ENCODE measurements around the gene PACSIN2. TPM values are rescaled to one million over a fixed set of nuclear protein-coding genes. Genes with fewer than 3 reads are reported as not detected.

The PACSIN2 gene
- total RNA-seq, 1 donor from 2014 or later, result 48.9 TPM

GRCh38 chr22:42931421-42932196, 83.3 kb downstream of the PACSIN2 start:
- ATAC-seq (ENCODE audit: low read depth), result peak; percentile 66

DNA sequence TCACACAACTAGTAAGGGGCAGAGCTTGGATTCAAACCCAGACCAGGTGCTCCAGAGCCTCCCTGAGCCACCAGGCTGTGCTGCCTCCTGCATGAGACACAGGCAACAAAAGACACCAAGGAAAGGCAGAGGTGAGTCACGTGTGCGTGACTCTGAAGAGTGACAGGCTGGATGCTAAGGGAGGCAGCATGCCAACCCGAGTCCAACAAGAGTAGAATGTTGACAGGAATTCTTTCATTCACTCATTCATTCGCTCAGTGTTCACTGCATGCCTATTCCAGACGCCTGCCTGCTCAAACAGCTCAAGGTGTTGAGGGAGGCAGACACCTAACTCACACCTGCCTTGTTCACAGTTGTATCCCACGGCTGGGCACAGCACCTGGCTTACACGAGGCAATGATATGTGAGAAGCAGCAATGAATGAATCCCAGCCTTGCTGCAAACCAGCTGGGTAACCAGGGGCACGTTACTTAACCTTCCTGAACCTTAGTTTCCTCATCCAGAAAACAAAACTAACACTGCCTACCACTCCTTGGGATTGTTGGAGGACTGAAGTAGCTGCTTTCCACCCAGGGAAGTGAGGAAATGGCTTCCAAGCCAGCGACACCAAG, 84.0 kb downstream of the PACSIN2 start:
- ChIA-PET CTCF (interaction anchor here (0.6 to 1.8 kb wide), 3 partner anchors 10 to 103 kb away, joined by 4 to 5 read pairs (median 4); no protein-coding TSS in a partner anchor), POLR2A (interaction anchor here (0.5 to 2.8 kb wide), 12 partner anchors 8 to 316 kb away, joined by 3 to 18 read pairs (median 8); partner anchors contain the start of genes PACSIN2 and POLDIP3)
- H3K9me3 Mint-ChIP-seq, result no peaks in the 10 kb centered on the region
- no peak for TF ChIP-seq CTCF (IDR thresholded peaks at IDR 0.05)
- peak overlapping the region; percentile 82 for H3K4me3 Mint-ChIP-seq
- peak; percentile 43 for DNase-seq
- intact Hi-C loops (cut with micrococcal nuclease), result loop anchor here (1.0 kb wide), 4 partner anchors 8 to 84 kb away; partner anchors contain the start of gene PACSIN2
- ATAC-seq (ENCODE audit: low read depth), result no peak
- peaks cover 1% of the 10 kb centered on the region for H3K36me3 Mint-ChIP-seq (ENCODE audit: low read depth)
- no peaks in the 10 kb centered on the region for H3K27me3 Mint-ChIP-seq
- H3K4me1 Mint-ChIP-seq, result peaks cover 93% of the 10 kb centered on the region
- H3K27ac Mint-ChIP-seq, result peak overlapping the region; percentile 98

More at GRCh38 chr22:42931421-42932196, 83.3 kb downstream of the PACSIN2 start:
- intact Hi-C loops (cut with micrococcal nuclease), result loop anchor here (1.0 kb wide), 5 partner anchors 8 to 84 kb away; partner anchors contain the start of genes ARFGAP3 and PACSIN2
- POLR2A ChIA-PET, result interaction anchor here (0.7 to 2.8 kb wide), 14 partner anchors 8 to 316 kb away, joined by 3 to 18 read pairs (median 6); partner anchors contain the start of genes PACSIN2 and POLDIP3
- TF ChIP-seq CTCF (IDR thresholded peaks at IDR 0.05), result no peak
- no peak for DNase-seq
- Mint-ChIP-seq H3K4me1 (peaks cover 91% of the 10 kb centered on the region), H3K9me3 (no peaks in the 10 kb centered on the region), H3K27ac (peak overlapping the region; percentile 98), H3K27me3 (no peaks in the 10 kb centered on the region), H3K36me3 (ENCODE audit: low read depth) (peaks cover 1% of the 10 kb centered on the region), H3K4me3 (peak overlapping the region; percentile 82)
- CTCF ChIA-PET, result interaction anchor here (0.6 to 1.3 kb wide), 2 partner anchors 11 to 102 kb away, joined by 4 to 5 read pairs; no protein-coding TSS in a partner anchor

DNA sequence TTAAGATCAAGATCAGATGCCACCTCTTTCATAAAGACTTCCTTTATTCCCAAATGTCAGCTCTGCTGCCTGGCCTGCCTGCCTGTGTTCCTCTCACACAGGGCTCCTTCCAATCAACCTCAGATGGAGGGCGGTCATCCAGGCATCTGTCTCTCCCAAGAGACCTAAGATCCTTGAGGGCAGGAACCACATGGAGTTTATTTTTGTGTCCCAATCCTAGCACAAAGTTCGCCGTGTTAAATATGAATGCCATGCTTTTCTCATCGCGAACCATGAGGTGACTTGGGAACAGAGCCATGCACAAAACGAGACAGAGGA, 85.2 kb downstream of the PACSIN2 start:
- intact Hi-C loops (cut with micrococcal nuclease), result no loop called here
- POLR2A ChIA-PET, result interaction anchor here (1.4 to 2.8 kb wide), 2 partner anchors 8 to 85 kb away, joined by 4 to 18 read pairs; partner anchors contain the start of gene PACSIN2
- Mint-ChIP-seq H3K4me1 (peaks cover 88% of the 10 kb centered on the region), H3K9me3 (no peaks in the 10 kb centered on the region), H3K27me3 (no peaks in the 10 kb centered on the region), H3K27ac (peak overlapping the region; percentile 98), H3K4me3 (peak overlapping the region; percentile 61), H3K36me3 (ENCODE audit: low read depth) (peaks cover 1% of the 10 kb centered on the region)
- TF ChIP-seq CTCF (IDR thresholded peaks at IDR 0.05), result no peak
- CTCF ChIA-PET, result interaction anchor here (1.8 kb wide), 1 partner anchor 84 kb away, joined by 4 read pairs; no protein-coding TSS in a partner anchor
- ATAC-seq (ENCODE audit: low read depth) (no peak), DNase-seq (no peak)

DNA sequence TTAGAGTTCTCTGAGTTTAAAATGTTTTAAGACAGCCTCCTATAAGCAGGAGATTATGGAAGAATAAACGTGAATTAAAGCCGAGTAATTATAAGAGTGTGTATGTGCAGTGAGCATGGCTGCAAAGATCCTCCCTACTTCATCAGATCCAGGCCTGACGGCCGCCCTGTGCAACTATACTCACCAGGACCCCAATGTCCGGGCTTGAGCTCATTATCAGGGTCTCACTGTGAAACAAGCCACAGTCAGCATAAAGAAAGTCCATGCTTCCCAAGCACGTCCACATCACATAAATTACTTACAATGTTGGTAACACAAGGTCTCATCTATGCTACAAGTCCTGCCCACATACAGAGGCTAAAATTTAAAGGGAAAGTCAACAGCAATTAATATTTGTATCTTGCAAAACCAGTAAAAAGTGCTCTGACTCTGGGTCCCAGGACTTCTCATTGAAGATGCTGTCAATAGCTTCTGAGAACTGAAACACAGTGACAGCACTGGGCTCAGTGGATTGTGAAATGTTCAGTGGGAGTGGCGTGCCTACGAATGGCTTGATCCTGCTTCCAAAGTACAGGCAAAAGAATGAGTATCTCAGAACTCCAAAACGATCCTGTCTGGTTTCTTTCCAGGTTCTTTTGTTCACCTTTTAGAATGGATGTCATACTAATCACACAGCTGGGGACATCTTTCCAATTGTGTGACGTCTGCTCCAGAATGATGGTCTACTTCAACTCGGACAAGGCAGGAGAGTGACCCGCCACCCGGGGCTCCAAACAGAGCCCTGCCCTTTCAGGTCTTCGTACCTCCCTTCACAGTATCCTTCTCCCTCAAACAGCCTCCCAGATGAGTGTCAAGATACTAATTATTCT, 85.7 kb downstream of the PACSIN2 start:
- H3K27me3 Mint-ChIP-seq, result no peaks in the 10 kb centered on the region
- H3K9me3 Mint-ChIP-seq, result no peaks in the 10 kb centered on the region
- TF ChIP-seq CTCF (IDR thresholded peaks at IDR 0.05), result no peak
- peak overlapping the region; percentile 61 for H3K4me3 Mint-ChIP-seq
- peak overlapping the region; percentile 98 for H3K27ac Mint-ChIP-seq
- DNase-seq (no peak), ATAC-seq (ENCODE audit: low read depth) (no peak)
- POLR2A ChIA-PET, result interaction anchor here (1.4 to 2.8 kb wide), 2 partner anchors 9 to 86 kb away, joined by 4 to 18 read pairs; partner anchors contain the start of gene PACSIN2
- H3K4me1 Mint-ChIP-seq, result peaks cover 86% of the 10 kb centered on the region
- peaks cover 1% of the 10 kb centered on the region for H3K36me3 Mint-ChIP-seq (ENCODE audit: low read depth)
- intact Hi-C loops (cut with micrococcal nuclease), result no loop called here
- CTCF ChIA-PET, result interaction anchor here (1.8 kb wide), 1 partner anchor 84 kb away, joined by 4 read pairs; no protein-coding TSS in a partner anchor
